SK-N-SH (cell line): ENCODE measurements around the gene EXOC8. TPM values are rescaled to one million over a fixed set of nuclear protein-coding genes. Genes with fewer than 3 reads are reported as not detected.

ENCODE experiments used
- CTCF ChIA-PET: fragments of 300-600, 350-600 bp; formaldehyde crosslinking; extraction: SDS; loops from one replicate; lab custom pipeline; 2021; lab: Yijun Ruan, JAX
- POLR2A ChIA-PET: fragments of 350-600 bp; sonication (Branson Sonifier 250); formaldehyde crosslinking; extraction: SDS; loops from one replicate; lab custom pipeline; 2020; ENCODE audit warnings: antibody characterized with exemption, inconsistent platforms; lab: Yijun Ruan, JAX
- DNase-seq: peaks from one replicate; pipeline ENCODE4 v3.0.0; 2012
- H2AFZ ChIP-seq: fragments of 200-600 bp; sonication (generic); 2 replicates; pipeline ENCODE4 v1.8.1; 2016; ENCODE audit warnings: antibody characterized with exemption, mild to moderate bottlenecking, low read depth
- H3F3A ChIP-seq: fragments of 200-600 bp; sonication (generic); replicated peaks from 2 replicates; pipeline ENCODE3; 2016; ENCODE audit warnings: antibody characterized with exemption, mild to moderate bottlenecking; ENCODE audit not compliant: insufficient read depth
- H3K27ac ChIP-seq, 2 experiments: fragments of 200-500 bp in 1 of 2; fragments of 200-600 bp in 1 of 2; sonication (Bioruptor generic) in 1 of 2; sonication (generic), shearing (Covaris generic) in 1 of 2; 2 replicates each; pipeline versions ENCODE4 v1.5.1 to v1.6.1; 2014 to 2016; ENCODE audit warnings: low read depth in 2 of 2, inconsistent platforms in 1 of 2, low read length in 1 of 2, mild to moderate bottlenecking in 1 of 2, mixed read lengths in 1 of 2
- H3K27me3 ChIP-seq: fragments of 200-600 bp; sonication (generic), shearing (Covaris generic); 2 replicates; pipeline ENCODE4 v1.6.1; 2016; ENCODE audit warnings: mixed run types; ENCODE audit not compliant: insufficient read depth
- H3K36me3 ChIP-seq, 2 experiments: fragments of 200-500 bp in 1 of 2; fragments of 200-600 bp in 1 of 2; sonication (Bioruptor generic) in 1 of 2; sonication (generic) in 1 of 2; replicated peaks in 1 of 2; 2 replicates each; pipeline versions ENCODE3 to v1.5.1; 2014 to 2016; ENCODE audit warnings: low read length in 1 of 2, mild to moderate bottlenecking in 1 of 2; ENCODE audit not compliant: insufficient read depth in 2 of 2, control insufficient read depth in 1 of 2
- H3K4me1 ChIP-seq, 2 experiments: fragments of 200-500 bp in 1 of 2; fragments of 200-600 bp in 1 of 2; sonication (Bioruptor generic) in 1 of 2; sonication (generic), shearing (Covaris generic) in 1 of 2; 2 replicates each; pipeline versions ENCODE4 v1.5.1 to v1.6.1; 2014 to 2016; ENCODE audit warnings: low read depth in 1 of 2, low read length in 1 of 2, mixed run types in 1 of 2; ENCODE audit not compliant: insufficient read depth in 2 of 2, control insufficient read depth in 1 of 2
- H3K4me2 ChIP-seq: fragments of 200-600 bp; sonication (generic), shearing (Covaris generic); 2 replicates; pipeline ENCODE4 v1.6.1; 2017; ENCODE audit warnings: mixed run types
- H3K4me3 ChIP-seq, 2 experiments: fragments of 200-500 bp in 1 of 2; fragments of 200-600 bp in 1 of 2; sonication (Bioruptor generic) in 1 of 2; sonication (generic), shearing (Covaris generic) in 1 of 2; 2 replicates each; pipeline versions ENCODE4 v1.5.1 to v1.8.1; 2014 to 2016; ENCODE audit warnings: low read depth in 2 of 2, inconsistent platforms in 1 of 2, low read length in 1 of 2, mild to moderate bottlenecking in 1 of 2, mixed read lengths in 1 of 2, moderate library complexity in 1 of 2
- H3K79me2 ChIP-seq: fragments of 200-600 bp; sonication (generic); 2 replicates; pipeline ENCODE4 v1.8.1; 2017; ENCODE audit warnings: mild to moderate bottlenecking; ENCODE audit not compliant: insufficient read depth
- H3K9ac ChIP-seq: fragments of 200-600 bp; sonication (generic); 2 replicates; pipeline ENCODE4 v1.6.1; 2017; ENCODE audit warnings: mixed run types
- H3K9me2 ChIP-seq: fragments of 200-600 bp; sonication (generic); 2 replicates; pipeline ENCODE4 v1.6.1; 2017; ENCODE audit warnings: mixed run types
- H3K9me3 ChIP-seq: fragments of 200-600 bp; sonication (generic); 2 replicates; pipeline ENCODE4 v1.6.1; 2017; ENCODE audit warnings: mixed run types, mild to moderate bottlenecking, moderate library complexity
- H4K20me1 ChIP-seq: fragments of 200-600 bp; sonication (generic); 2 replicates; pipeline ENCODE4 v1.6.1; 2017; ENCODE audit warnings: mild to moderate bottlenecking, mixed run types; ENCODE audit not compliant: insufficient read depth
- CTCF ChIP-seq: fragments of 200-600 bp; sonication (generic); IDR thresholded peaks from 2 replicates; pipeline ENCODE4 v1.6.1; 2017; ENCODE audit warnings: antibody characterized with exemption, mild to moderate bottlenecking, moderate library complexity
- ELF1 ChIP-seq: IDR thresholded peaks from 2 replicates; pipeline ENCODE4 v1.4.0; 2012
- EP300 ChIP-seq, 2 experiments: IDR thresholded peaks; 2 replicates each; pipeline versions ENCODE4 v1.4.0 to v1.6.1; 2012; ENCODE audit warnings: borderline replicate concordance in 1 of 2, low read depth in 1 of 2, low read length in 1 of 2
- FOXM1 ChIP-seq: IDR thresholded peaks from 2 replicates; pipeline ENCODE4 v1.4.0; 2012; ENCODE audit warnings: low read depth, mild to moderate bottlenecking
- REST ChIP-seq: IDR thresholded peaks from 2 replicates; pipeline ENCODE4 v1.6.1; 2012; ENCODE audit warnings: mild to moderate bottlenecking, low read depth, low read length, moderate library complexity
- SIN3A ChIP-seq: IDR thresholded peaks from 2 replicates; pipeline ENCODE4 v1.6.1; 2012; ENCODE audit warnings: low read depth, mild to moderate bottlenecking, low read length, moderate library complexity, borderline replicate concordance
- WGBS: methylation state at CpG from one replicate; pipeline ENCODE4 v1.1.6; 2017; ENCODE audit warnings: low lambda C conversion rate; 5-methylcytosine and 5-hydroxymethylcytosine counted together
- polyA plus RNA-seq, 3 experiments: library from polyadenylated mRNA; depleted of rRNA; stranded (reverse); fragments of >200 nt; gene quantifications; 2 replicates each; pipeline ENCODE4 v1.2.3, GENCODE V29; 2012
- TF ChIP-seq, protein P1 (sequence below): IDR thresholded peaks from 2 replicates; pipeline ENCODE4 v1.4.0; 2012; ENCODE audit warnings: low read depth
- TF ChIP-seq, protein P2 (sequence below): IDR thresholded peaks from 2 replicates; pipeline ENCODE4 v1.4.0; 2012; ENCODE audit warnings: low read depth, borderline replicate concordance
- TF ChIP-seq, protein P3 (sequence below): IDR thresholded peaks from 2 replicates; pipeline ENCODE4 v1.4.0; 2012; ENCODE audit warnings: low read depth, borderline replicate concordance

EXOC8 gene
- polyA plus RNA-seq, 1 of the 3 experiments (the other 2 are of a cell fraction): 2.1 TPM

- Histone ChIP-seq H3K4me3 (peak overlapping the region; percentile 87 to 98), H3K79me2 (peaks cover 94% of the 10 kb centered on the region), H3K9ac (peak overlapping the region; percentile 88), H4K20me1 (peaks cover 42% of the 10 kb centered on the region), H3K9me2 (no peaks in the 10 kb centered on the region), H3K9me3 (no peaks in the 10 kb centered on the region), H3K4me1 (peaks cover 13 to 44% of the 10 kb centered on the region in 2 experiments; a peak in 3 of 4 replicates), H3K4me2 (peak overlapping the region; percentile 98), H3F3A (peaks cover 2% of the 10 kb centered on the region), H2AFZ (peak overlapping the region; percentile 86), H3K27me3 (no peaks in the 10 kb centered on the region), H3K36me3 (peaks cover 33 to 38% of the 10 kb centered on the region in 2 experiments), H3K27ac (peak overlapping the region; percentile 62 to 99; a peak in 3 of 4 replicates)
- CTCF ChIA-PET: interaction anchor here (1.7 to 3.0 kb wide), 2 partner anchors 16 to 20 kb away, joined by 7 to 10 read pairs; no protein-coding TSS in a partner anchor
- peak; percentile 65 for DNase-seq
- POLR2A ChIA-PET: interaction anchor here (1.0 kb wide), 1 partner anchor 85 kb away, joined by 3 read pairs; no protein-coding TSS in a partner anchor
- WGBS: 2% methylated on average over 9 of the region's 32 CpGs
- TF ChIP-seq FOXM1 (no peak), CTCF (no peak), REST (no peak), EP300 (IDR thresholded peaks at IDR 0.05; ENCODE audit: borderline replicate concordance in 1 of 2, low read depth in 1 of 2, low read length in 1 of 2) (no peak), SIN3A (no peak), ELF1 (no peak)
- TF ChIP-seq, protein P1, sequence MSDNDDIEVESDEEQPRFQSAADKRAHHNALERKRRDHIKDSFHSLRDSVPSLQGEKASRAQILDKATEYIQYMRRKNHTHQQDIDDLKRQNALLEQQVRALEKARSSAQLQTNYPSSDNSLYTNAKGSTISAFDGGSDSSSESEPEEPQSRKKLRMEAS: no peak
- TF ChIP-seq, protein P2, sequence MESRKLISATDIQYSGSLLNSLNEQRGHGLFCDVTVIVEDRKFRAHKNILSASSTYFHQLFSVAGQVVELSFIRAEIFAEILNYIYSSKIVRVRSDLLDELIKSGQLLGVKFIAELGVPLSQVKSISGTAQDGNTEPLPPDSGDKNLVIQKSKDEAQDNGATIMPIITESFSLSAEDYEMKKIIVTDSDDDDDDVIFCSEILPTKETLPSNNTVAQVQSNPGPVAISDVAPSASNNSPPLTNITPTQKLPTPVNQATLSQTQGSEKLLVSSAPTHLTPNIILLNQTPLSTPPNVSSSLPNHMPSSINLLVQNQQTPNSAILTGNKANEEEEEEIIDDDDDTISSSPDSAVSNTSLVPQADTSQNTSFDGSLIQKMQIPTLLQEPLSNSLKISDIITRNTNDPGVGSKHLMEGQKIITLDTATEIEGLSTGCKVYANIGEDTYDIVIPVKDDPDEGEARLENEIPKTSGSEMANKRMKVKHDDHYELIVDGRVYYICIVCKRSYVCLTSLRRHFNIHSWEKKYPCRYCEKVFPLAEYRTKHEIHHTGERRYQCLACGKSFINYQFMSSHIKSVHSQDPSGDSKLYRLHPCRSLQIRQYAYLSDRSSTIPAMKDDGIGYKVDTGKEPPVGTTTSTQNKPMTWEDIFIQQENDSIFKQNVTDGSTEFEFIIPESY: no peak
- TF ChIP-seq, protein P3, sequence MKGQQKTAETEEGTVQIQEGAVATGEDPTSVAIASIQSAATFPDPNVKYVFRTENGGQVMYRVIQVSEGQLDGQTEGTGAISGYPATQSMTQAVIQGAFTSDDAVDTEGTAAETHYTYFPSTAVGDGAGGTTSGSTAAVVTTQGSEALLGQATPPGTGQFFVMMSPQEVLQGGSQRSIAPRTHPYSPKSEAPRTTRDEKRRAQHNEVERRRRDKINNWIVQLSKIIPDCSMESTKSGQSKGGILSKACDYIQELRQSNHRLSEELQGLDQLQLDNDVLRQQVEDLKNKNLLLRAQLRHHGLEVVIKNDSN: no peak
These were observed 595 bp downstream of the EXOC8 start for GRCh38 chr1:231337043-231337471.
